DMS114 treated with DMSO at 0.1 percent for 48 hours (cell line): ENCODE measurements around the gene ZMAT5.

Experiments
- DNase-seq: peaks from one replicate; lab custom pipeline; 2025; ENCODE audit not compliant: unreplicated experiment; lab: John Stamatoyannopoulos, UW

ZMAT5 gene

GRCh38 chr22:29733362-29734201 lies 33.2 kb downstream of the ZMAT5 start:
- DNase-seq, result no peak

- DNase-seq, result no peak
Observed at GRCh38 chr22:29732883-29733282, 33.9 kb downstream of the ZMAT5 start.

GRCh38 chr22:29731058-29731850 lies 35.6 kb downstream of the ZMAT5 start:
- no peak for DNase-seq

- DNase-seq, result no peak
Observed at GRCh38 chr22:29729161-29729560, 37.6 kb downstream of the ZMAT5 start.

- no peak for DNase-seq
Observed at GRCh38 chr22:29727131-29727523, 39.7 kb downstream of the ZMAT5 start.

GRCh38 chr22:29726512-29727130 lies 40.2 kb downstream of the ZMAT5 start:
- no peak for DNase-seq

GRCh38 chr22:29726106-29726505 lies 40.7 kb downstream of the ZMAT5 start:
- no peak for DNase-seq

GRCh38 chr22:29724843-29725242 lies 42.0 kb downstream of the ZMAT5 start:
- no peak for DNase-seq

GRCh38 chr22:29723766-29724165 lies 43.0 kb downstream of the ZMAT5 start:
- DNase-seq, result no peak

- no peak for DNase-seq
Observed at GRCh38 chr22:29722587-29722986, 44.2 kb downstream of the ZMAT5 start.

- DNase-seq, result no peak
Observed at GRCh38 chr22:29722151-29722550, 44.7 kb downstream of the ZMAT5 start.

GRCh38 chr22:29720811-29721323 lies 45.9 kb downstream of the ZMAT5 start:
- no peak for DNase-seq

GRCh38 chr22:29719899-29720645 lies 46.7 kb downstream of the ZMAT5 start, which contains the start of gene CABP7:
CABP7 (plus strand) TSS chr22:29720003; CDS start chr22:29720425, 422 bp downstream.
- DNase-seq, result no peak

- no peak for DNase-seq
Observed at GRCh38 chr22:29718949-29719898, 47.6 kb downstream of the ZMAT5 start.

GRCh38 chr22:29717789-29718188 lies 49.0 kb downstream of the ZMAT5 start:
- DNase-seq, result no peak

GRCh38 chr22:29716814-29717545 lies 49.8 kb downstream of the ZMAT5 start:
- no peak for DNase-seq

- no peak for DNase-seq
Observed at GRCh38 chr22:29715705-29716104, 51.1 kb downstream of the ZMAT5 start.

- no peak for DNase-seq
Observed at GRCh38 chr22:29715240-29715639, 51.6 kb downstream of the ZMAT5 start.

- DNase-seq, result no peak
Observed at GRCh38 chr22:29713156-29713727, 53.6 kb downstream of the ZMAT5 start.
